WI38 (cell line): Measurements from ENCODE around the gene SLC12A1.

Source experiments
- H3K4me3 ChIP-seq: 2 replicates; pipeline ENCODE4 v1.5.1; 2011; ENCODE audit warnings: low read depth, mild to moderate bottlenecking, control low read depth, low read length
- CTCF ChIP-seq: IDR thresholded peaks from 2 replicates; pipeline ENCODE4 v1.5.1; 2012; ENCODE audit warnings: low read depth, mild to moderate bottlenecking, control low read depth, low read length

SLC12A1 gene

DNA sequence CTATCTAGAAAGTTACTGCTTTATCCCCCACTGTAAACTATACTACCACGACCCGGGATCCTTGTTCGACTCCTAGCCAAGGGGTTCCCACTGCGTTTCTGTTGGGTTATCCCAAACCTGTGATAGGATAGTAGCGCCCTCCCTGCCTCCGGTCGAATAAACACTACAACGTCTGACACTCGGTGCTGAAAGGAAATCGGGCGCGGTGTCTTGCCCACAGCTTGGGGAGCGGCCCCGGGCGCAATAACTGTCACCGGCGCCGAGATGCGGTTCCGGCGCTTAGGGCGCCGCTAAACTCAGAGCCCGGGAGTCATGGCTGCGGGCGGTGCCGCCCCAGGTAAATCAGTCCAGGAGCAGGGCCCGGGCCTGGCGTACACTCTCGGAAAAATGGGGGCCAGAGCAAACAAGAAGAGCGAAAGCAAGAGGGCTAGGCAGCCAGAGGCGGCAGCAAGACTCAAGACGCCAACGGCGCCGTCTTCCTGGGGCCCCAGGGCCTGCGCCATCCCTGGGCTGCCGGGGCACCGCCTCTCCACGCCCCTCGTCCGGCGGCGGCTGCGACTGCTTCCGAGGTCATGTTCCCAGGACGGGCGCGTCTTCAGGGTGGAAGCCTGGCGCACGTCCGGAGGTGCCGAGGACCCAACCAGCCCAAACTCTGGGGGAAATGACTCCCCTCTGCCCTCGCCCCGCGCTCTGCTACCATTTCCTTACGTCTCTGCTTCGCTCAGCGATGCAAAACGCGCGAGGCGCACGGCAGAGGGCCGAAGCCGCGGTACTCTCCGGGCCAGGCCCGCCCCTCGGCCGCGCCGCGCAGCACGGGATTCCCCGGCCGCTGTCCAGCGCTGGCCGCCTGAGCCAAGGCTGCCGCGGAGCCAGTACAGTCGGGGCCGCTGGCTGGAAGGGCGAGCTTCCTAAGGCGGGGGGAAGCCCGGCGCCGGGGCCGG, 125.0 kb downstream of the SLC12A1 start, which contains the start of gene DUT:
Gene DUT (plus strand): TSS at position 575 of the 941 bp plus-strand sequence. CDS start 87 bp downstream, at position 662.
- peak within 1 kb of the TSS; percentile 72 for H3K4me3 ChIP-seq
- no peak for TF ChIP-seq CTCF

DNA sequence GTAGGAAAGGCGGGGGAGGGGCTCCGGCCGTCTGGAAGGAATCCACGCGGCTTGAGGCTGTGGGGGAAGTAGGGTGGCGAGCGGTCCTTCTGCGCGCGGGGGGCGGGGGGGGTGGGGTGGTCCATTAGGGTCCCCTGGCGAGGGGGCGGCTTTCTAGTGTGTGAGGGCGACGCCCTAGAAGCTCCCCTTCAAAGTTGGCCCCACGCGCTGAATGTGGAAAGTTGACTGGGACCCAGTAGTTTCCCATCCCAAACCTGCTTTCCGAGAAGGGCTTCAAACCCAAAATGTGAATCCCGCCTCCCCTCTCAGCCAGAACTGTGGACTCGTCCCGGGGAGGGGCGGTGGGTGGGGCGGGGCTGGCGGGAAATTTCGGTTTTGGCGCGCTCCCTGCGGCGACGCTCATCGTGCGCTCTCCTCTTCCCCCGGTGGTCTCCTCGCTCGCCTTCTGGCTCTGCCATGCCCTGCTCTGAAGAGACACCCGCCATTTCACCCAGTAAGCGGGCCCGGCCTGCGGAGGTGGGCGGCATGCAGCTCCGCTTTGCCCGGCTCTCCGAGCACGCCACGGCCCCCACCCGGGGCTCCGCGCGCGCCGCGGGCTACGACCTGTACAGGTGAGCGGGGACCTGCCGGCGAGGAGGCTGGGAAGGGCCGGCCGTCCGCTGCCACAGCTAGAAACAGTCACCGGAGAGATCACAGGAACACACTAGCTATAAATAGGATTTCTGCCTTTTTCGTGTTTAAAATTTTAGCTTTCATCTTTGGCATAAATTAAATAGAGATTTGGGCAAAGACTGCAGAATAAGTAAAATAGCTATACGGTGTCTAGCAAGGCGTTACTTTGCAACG, 125.9 kb downstream of the SLC12A1 start:
- TF ChIP-seq CTCF = no peak
- H3K4me3 ChIP-seq = peak overlapping the region; percentile 72

GRCh38 chr15:48332642-48333034, 126.5 kb downstream of the SLC12A1 start:
- peak overlapping the region; percentile 72 for H3K4me3 ChIP-seq
- TF ChIP-seq CTCF = no peak

GRCh38 chr15:48333540-48333939, 127.4 kb downstream of the SLC12A1 start:
- H3K4me3 ChIP-seq = no peak overlapping the region
- no peak for TF ChIP-seq CTCF

DNA sequence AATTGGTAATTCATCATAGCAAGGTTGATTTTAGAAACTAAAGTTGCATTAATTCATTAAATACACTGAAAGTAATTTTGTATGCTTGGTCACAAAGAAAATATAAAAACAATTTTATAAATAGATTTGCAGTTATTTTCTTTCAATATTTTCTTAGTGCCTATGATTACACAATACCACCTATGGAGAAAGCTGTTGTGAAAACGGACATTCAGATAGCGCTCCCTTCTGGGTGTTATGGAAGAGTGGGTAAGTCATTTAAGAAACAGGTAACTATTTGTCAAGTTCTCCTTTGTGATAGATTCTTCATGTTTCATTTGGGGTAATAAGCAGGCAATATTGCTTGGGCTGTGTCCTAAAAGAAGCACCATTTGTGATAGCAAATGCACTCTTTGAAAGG, 128.2 kb downstream of the SLC12A1 start:
- no peak overlapping the region for H3K4me3 ChIP-seq
- no peak for TF ChIP-seq CTCF

- no peak for TF ChIP-seq CTCF
- H3K4me3 ChIP-seq = no peak overlapping the region
Observed at GRCh38 chr15:48336940-48337339, 130.8 kb downstream of the SLC12A1 start.
